HG02981 (cell line): ENCODE data around the gene CSNK2A2.

Experiments
- ATAC-seq: cut with Tn5 transposase; IDR thresholded peaks from one replicate; pipeline ENCODE4 v1.9.1; 2021; ENCODE audit warnings: mild to moderate bottlenecking, moderate library complexity; ENCODE audit not compliant: unreplicated experiment

Gene CSNK2A2

DNA sequence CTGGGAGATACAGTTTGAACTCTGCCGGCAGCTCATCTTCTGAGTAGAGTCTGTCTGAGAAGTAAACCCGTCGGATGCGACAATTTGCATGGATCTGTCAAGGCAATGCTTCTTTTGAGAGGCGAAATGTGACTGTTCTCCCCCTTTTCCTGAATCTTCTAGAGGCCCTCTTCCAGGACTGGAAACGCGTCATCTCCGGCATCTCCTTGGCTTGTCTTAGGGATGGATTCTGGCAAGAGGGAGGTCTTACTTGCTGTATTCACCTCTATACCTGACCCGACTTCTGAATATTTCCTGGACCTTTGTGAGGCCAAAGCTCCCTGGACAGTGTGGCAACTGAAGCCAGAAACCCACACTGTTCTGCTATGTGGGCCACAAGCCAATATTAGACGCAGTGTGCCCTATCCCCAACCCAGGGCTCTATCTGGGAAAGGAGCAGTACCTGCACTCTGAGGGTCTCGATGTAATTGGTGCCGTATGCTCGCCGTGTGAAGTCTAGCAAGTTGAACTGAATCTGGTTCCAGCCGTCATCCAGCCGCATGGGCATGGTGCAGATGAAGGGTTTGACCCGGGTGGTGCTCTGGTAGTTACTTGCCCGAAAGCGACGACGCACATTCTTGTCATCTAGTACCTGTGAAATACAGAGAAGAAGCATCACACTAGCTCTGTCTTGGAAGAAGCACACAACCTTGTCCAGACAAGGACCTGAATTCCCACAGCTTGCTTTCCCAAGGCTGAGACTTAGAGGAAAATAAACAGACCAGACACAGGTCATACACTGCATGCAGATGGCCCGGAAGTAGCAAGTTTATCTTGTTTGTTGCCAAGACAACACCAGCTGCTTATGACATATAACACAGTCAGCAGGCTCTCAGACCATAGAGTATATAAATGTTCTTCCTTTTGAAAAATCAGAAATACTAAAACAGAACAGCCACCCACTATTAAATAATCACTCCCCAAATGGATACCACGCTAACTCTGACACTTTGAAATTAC, 82.8 kb downstream of the CSNK2A2 start:
- ATAC-seq: no peak

DNA sequence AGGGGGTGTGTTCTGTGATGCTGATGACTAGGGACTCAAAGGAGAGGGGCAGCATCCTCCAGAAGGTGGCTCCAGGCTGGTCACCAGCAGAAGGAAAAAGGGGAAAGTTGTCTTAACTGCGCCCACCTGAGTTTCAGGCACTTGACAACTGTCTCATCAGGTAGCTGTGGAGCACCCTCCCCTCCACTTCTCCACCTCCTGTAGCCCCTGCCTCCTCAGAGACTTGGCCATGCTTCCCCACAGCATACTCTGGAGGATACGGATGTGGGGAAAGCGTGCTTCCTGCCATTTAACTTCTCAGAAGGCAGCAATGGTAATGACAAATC, 86.6 kb downstream of the CSNK2A2 start:
- ATAC-seq: no peak

DNA sequence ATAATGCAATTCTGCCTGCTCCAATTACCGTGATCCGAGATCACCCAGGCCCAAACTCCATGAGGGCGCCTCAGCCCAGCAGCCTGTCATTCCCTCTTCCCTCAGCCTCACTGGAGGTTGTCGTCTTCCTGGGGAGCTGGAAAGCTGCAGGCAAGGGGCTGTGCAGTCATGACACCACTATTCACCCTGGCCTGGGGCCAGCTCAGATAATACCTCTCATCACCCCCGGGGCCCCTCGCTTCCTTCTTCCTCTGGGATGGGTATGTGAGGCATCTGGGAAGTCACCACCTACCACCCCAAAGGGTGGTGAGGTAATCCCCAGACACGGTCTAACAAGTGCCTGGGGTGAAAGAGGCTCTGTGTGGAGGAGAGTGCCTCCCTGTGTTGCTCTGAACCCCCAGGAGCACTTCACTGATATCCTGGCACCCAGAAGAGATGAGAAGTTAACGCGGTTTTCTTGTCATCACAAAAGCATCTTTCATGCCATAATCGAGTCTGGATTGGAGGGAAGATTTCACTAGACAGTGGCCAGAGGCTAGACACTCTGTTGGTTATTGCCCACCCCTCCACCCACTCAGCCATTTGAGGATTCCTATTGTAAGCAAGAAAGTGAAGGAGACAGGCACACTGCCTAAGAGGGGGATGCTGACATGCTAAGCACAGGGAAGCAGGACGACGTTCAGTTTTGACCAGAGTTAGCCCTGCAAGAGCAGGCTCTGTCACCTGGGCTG, 87.2 kb downstream of the CSNK2A2 start:
- ATAC-seq: no peak

DNA sequence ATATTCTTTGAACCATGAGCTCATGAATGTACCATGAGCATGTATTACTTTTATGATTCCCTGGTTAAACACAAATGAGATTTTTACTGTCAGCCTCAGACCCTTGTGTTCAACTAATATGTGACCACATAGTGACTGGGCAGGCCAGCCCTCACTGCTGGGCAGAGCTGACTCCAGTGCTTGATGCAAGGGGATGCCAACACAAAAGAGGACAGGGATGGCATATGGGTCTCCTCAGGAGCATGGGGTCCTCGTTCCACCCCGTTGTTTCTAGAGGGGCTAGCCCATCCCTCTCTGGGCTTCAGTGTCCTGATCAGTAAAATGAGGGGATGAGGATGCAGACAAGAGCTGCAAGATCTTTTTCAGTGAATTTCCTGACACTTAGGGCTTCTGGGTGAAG, 88.0 kb downstream of the CSNK2A2 start:
- no peak for ATAC-seq

DNA sequence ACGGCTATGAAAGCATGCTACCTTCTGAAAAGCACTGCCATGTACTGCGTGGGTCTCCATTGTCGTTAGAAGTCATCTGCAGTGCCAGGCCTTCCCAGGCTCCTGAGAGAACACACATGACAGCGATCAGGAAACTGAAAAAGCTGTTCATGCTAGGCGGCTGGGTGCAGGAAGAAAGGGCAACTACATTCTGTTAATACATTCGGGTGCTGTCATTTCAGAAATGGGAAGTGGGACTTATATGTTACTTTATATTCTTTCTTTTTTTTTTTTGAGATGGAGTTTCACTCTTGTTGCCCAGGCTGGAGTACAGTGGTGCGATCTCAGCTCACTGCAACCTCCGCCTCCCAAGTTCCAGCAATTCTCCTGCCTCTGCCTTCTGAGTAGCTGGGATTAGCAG, 88.6 kb downstream of the CSNK2A2 start:
- no peak for ATAC-seq
